PFSK-1 (cell line): ENCODE data around the gene RHOV.

Experiments used
- POLR2AphosphoS5 ChIP-seq: IDR thresholded peaks from 2 replicates; pipeline ENCODE4 v1.6.1; 2012; ENCODE audit warnings: low read depth, mild to moderate bottlenecking, control low read depth, low read length, moderate library complexity
- SIN3A ChIP-seq: IDR thresholded peaks from 2 replicates; pipeline ENCODE4 v1.6.1; 2012; ENCODE audit warnings: mild to moderate bottlenecking, low read length, moderate library complexity, borderline replicate concordance; ENCODE audit not compliant: insufficient read depth
- TAF1 ChIP-seq: IDR thresholded peaks from 2 replicates; pipeline ENCODE4 v1.6.1; 2012; ENCODE audit warnings: low read length, control low read depth, borderline replicate concordance; ENCODE audit not compliant: insufficient read depth
- TF ChIP-seq, protein P1 (sequence below), 2 experiments: IDR thresholded peaks; 2 replicates each; pipeline versions ENCODE4 v1.6.1 to v1.8.0; 2011 to 2012; ENCODE audit warnings: low read depth in 2 of 2, low read length in 2 of 2, control low read depth in 1 of 2, inconsistent platforms in 1 of 2, mild to moderate bottlenecking in 1 of 2, moderate library complexity in 1 of 2; ENCODE audit not compliant: insufficient read depth in 1 of 2

- TF ChIP-seq, protein P1, sequence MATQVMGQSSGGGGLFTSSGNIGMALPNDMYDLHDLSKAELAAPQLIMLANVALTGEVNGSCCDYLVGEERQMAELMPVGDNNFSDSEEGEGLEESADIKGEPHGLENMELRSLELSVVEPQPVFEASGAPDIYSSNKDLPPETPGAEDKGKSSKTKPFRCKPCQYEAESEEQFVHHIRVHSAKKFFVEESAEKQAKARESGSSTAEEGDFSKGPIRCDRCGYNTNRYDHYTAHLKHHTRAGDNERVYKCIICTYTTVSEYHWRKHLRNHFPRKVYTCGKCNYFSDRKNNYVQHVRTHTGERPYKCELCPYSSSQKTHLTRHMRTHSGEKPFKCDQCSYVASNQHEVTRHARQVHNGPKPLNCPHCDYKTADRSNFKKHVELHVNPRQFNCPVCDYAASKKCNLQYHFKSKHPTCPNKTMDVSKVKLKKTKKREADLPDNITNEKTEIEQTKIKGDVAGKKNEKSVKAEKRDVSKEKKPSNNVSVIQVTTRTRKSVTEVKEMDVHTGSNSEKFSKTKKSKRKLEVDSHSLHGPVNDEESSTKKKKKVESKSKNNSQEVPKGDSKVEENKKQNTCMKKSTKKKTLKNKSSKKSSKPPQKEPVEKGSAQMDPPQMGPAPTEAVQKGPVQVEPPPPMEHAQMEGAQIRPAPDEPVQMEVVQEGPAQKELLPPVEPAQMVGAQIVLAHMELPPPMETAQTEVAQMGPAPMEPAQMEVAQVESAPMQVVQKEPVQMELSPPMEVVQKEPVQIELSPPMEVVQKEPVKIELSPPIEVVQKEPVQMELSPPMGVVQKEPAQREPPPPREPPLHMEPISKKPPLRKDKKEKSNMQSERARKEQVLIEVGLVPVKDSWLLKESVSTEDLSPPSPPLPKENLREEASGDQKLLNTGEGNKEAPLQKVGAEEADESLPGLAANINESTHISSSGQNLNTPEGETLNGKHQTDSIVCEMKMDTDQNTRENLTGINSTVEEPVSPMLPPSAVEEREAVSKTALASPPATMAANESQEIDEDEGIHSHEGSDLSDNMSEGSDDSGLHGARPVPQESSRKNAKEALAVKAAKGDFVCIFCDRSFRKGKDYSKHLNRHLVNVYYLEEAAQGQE (IDR thresholded peaks at IDR 0.05; ENCODE audit: insufficient read depth in 1 of 2, low read depth in 2 of 2, low read length in 2 of 2) = no peak
- TF ChIP-seq POLR2AphosphoS5 (no peak), TAF1 (no peak), SIN3A (no peak)
Measured at GRCh38 chr15:40908095-40908494, 34.1 kb upstream of the RHOV start.
